Esophagus muscularis mucosa (tissue), 4 donors: ENCODE measurements around the gene AATK. TPM values are rescaled to one million over a fixed set of nuclear protein-coding genes. Genes with fewer than 3 reads are reported as not detected.
A peak's percentile ranks its signal among the peaks of the same experiment; 100 is the strongest.

Experiments
- DNase-seq: peaks from one replicate; pipeline ENCODE4 v3.0.0-alpha.2; 2017; ENCODE audit errors: extremely low spot score
- H3K27ac ChIP-seq, 4 donors: fragments of 200-600 bp; sonication (generic); replicated peaks in 1 of 4; 1 replicate in 3 of 4; 2 replicates in 1 of 4; pipeline ENCODE4 v1.5.1; 2016 to 2019; ENCODE audit warnings: mild to moderate bottlenecking in 1 of 4
- H3K27me3 ChIP-seq, 4 donors: fragments of 200-600 bp; sonication (generic); one replicate each; pipeline versions ENCODE4 v1.5.1 to v1.6.0; 2016 to 2019
- H3K36me3 ChIP-seq, 4 donors: fragments of 200-600 bp; sonication (generic); one replicate each; pipeline ENCODE4 v1.5.1; 2016 to 2019
- H3K4me1 ChIP-seq, 4 donors: fragments of 200-600 bp; sonication (generic); one replicate each; pipeline ENCODE4 v1.5.1; 2016 to 2019
- H3K4me3 ChIP-seq, 4 donors: fragments of 200-600 bp; sonication (generic); 1 replicate in 2 of 4; 2 replicates in 2 of 4; pipeline ENCODE4 v1.5.1; 2016 to 2019; ENCODE audit warnings: mild to moderate bottlenecking in 4 of 4, moderate library complexity in 1 of 4
- H3K9me3 ChIP-seq, 4 donors: fragments of 200-600 bp; sonication (generic); 1 replicate in 3 of 4; 2 replicates in 1 of 4; pipeline ENCODE4 v1.5.1; 2016 to 2019
- CTCF ChIP-seq, 3 experiments: fragments of 200-600 bp in 2 of 3; fragments of 450-650 bp in 1 of 3; sonication (generic) in 2 of 3; IDR thresholded peaks; one replicate each; pipeline ENCODE4 v1.5.1; 2017 to 2019; ENCODE audit warnings: antibody characterized with exemption in 3 of 3, mild to moderate bottlenecking in 2 of 3, moderate library complexity in 1 of 3
- EP300 ChIP-seq: sonication (generic); formaldehyde crosslinking; IDR thresholded peaks from one replicate; pipeline ENCODE4 v1.6.1; 2017; ENCODE audit warnings: antibody characterized with exemption
- POLR2A ChIP-seq: fragments of 450-650 bp; IDR thresholded peaks from one replicate; pipeline ENCODE4 v1.6.1; 2017; ENCODE audit warnings: antibody characterized with exemption, moderate library complexity, mild to moderate bottlenecking, low read depth
- POLR2AphosphoS5 ChIP-seq, 2 donors: sonication (generic); formaldehyde crosslinking; IDR thresholded peaks; one replicate each; pipeline ENCODE4 v1.6.1; 2017; ENCODE audit warnings: antibody characterized with exemption in 2 of 2
- WGBS: methylation state at CpG from one replicate; pipeline ENCODE4 v1.1.5; 2018; 5-methylcytosine and 5-hydroxymethylcytosine counted together
- intact Hi-C: fragments of 100-400 bp; cut with DNase I; formaldehyde crosslinking; loops from one replicate; pipeline ENCODE4 v1.15.1; 2023
- total RNA-seq, 4 donors: library from RNA; depleted of rRNA; stranded (reverse); fragments of >200 nt; gene quantifications; one replicate each; pipeline versions ENCODE4 v1.1.0 to v1.2.1, GENCODE V29; 2016

The AATK gene
- total RNA-seq, 4 donors from 2014 or later = 13.7 to 24.6 (median 16.0) TPM

DNA sequence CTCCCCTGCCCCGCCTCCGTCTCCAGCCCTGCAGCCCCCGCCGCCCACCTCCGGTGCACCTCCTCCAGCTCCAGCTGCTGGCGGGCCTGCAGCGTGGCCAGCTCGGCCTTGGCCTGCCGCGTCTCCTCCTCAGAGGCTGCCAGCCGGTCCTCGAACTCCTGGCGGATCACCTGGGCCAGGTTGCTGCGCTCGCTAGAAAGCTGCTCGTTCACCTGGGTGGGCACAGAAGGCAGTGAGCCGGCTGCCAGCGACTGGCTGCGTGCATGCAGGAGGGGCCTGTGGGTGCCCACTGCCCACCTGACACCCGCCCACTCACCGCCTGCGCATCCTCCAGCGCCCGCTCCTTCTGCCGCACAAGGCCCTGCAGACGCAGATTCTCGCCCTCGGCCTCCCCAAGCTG lies 24.6 kb upstream of the AATK start:
- intact Hi-C loops = no loop called here
- Histone ChIP-seq H3K36me3 (peaks cover 0 to 51% (median 22%) of the 10 kb centered on the region in 4 donors), H3K27ac (no peak overlapping the region), H3K27me3 (no peaks in the 10 kb centered on the region), H3K4me1 (peaks cover 0 to 7% (median 0%) of the 10 kb centered on the region in 4 donors), H3K9me3 (no peaks in the 10 kb centered on the region), H3K4me3 (no peak overlapping the region)
- no peak for TF ChIP-seq POLR2AphosphoS5 (IDR thresholded peaks at IDR 0.05)
- TF ChIP-seq POLR2A = no peak
- no peak for TF ChIP-seq CTCF (IDR thresholded peaks at IDR 0.05)
- TF ChIP-seq EP300 = no peak
- DNase-seq = no peak
- WGBS = 96% methylated on average over 23 of the region's 28 CpGs

DNA sequence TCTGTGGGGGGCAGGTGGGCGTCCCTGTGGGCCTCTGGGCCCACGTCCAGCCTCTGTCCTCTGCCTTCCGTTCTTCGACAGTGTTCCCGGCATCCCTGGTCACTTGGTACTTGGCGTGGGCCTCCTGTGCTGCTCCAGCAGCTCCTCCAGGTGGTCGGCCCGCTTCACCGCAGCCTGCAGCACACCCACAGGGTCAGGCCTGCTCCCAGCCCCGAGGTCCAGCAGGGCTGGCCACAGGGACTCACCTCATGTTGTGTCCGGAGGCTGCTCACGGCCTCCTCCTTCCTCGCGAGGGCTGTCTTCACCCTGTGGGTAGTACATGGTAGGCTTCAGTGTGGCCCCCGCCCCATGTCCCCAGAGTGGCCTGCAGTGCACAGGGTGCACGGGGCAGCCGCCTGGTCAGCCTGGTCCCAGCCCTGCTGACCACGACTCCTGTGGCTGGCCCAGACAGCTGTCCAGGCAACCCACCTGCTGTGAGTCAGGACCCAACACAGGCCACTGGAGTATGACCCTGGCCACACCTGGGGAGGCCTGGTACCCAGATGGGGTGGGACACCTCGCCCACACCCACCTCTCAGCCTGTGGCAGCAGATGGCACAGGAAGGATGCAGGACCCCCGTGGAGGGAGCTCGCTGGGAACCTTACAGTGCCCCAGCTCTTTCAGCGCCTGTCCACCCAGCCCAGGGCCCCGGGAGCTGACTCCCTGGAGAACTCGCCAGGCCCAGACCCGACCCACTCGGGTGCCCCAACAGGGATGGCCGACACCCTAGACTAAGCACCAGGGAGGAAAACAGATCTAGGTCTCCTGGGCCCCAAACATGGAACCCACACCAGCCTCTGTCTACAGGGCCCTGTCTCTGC lies 23.9 kb upstream of the AATK start:
- Histone ChIP-seq H3K4me1 (peaks cover 0 to 1% (median 0%) of the 10 kb centered on the region in 4 donors), H3K27ac (no peak overlapping the region), H3K36me3 (peaks cover 0 to 51% (median 22%) of the 10 kb centered on the region in 4 donors), H3K4me3 (no peak overlapping the region), H3K9me3 (no peaks in the 10 kb centered on the region), H3K27me3 (peaks cover 0 to under 1% (median 0%) of the 10 kb centered on the region in 4 donors)
- 92% methylated on average over 10 of the region's 27 CpGs for WGBS
- intact Hi-C loops = no loop called here
- TF ChIP-seq POLR2A (no peak), EP300 (no peak), POLR2AphosphoS5 (IDR thresholded peaks at IDR 0.05) (no peak), CTCF (IDR thresholded peaks at IDR 0.05) (peak in 2 of 3 experiments; percentile 11 to 22)
- no peak for DNase-seq

DNA sequence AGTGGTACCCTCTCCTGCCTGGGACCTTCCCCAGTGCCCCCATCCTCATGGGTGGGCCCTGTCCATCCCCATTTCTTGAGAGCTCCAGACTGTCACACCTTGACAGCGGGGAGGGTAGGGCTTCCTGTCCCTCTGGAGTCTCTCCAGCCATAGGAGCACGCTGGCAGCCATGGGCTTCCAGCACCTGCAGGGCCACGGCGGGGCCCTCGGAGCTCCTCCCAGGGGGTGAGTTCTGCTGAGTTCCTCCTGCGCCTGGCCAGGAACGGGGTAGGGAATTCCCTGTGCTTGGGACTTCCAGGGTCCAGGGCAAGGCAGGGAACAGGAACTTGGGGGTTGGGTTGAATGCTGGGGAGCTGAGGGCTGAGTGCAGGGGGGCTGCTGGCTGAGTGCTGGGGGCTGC lies 23.0 kb upstream of the AATK start:
- no peaks in the 10 kb centered on the region for H3K9me3 ChIP-seq
- DNase-seq = no peak
- H3K27ac ChIP-seq = no peak overlapping the region
- TF ChIP-seq CTCF (IDR thresholded peaks at IDR 0.05) (no peak), EP300 (no peak), POLR2A (no peak), POLR2AphosphoS5 (IDR thresholded peaks at IDR 0.05) (no peak)
- H3K4me1 ChIP-seq = no peaks in the 10 kb centered on the region
- WGBS = 100% methylated on average over 2 of the region's 7 CpGs
- no peak overlapping the region for H3K4me3 ChIP-seq
- H3K36me3 ChIP-seq = peaks cover 0 to 50% (median 22%) of the 10 kb centered on the region in 4 donors
- H3K27me3 ChIP-seq = peaks cover 0 to 9% (median 0%) of the 10 kb centered on the region in 4 donors
- intact Hi-C loops = no loop called here

DNA sequence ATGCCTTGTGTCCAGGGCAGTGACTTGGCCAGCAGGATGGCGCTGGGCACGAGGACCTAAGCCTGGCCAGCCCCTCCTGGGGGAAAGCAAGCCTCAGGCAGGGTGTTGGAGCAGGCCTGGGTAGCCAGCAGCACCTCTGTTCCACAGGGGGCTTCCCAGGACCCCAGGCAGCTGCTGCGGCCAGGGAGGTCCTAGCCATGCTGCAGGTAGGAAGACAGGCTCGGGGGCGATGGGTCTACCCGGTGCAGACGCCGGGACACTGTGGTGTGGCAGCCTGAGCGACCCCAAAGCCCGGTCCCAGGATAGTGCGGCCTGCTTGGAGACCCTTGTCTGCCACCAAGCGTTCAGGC lies 22.4 kb upstream of the AATK start:
- H3K36me3 ChIP-seq = peaks cover 0 to 45% (median 22%) of the 10 kb centered on the region in 4 donors
- intact Hi-C loops = no loop called here
- H3K4me3 ChIP-seq = no peak overlapping the region
- WGBS = 91% methylated on average over 9 of the region's 12 CpGs
- peaks cover 0 to 15% (median 0%) of the 10 kb centered on the region in 4 donors for H3K27me3 ChIP-seq
- no peak overlapping the region for H3K27ac ChIP-seq
- H3K9me3 ChIP-seq = no peaks in the 10 kb centered on the region
- H3K4me1 ChIP-seq = no peaks in the 10 kb centered on the region
- DNase-seq = no peak
- TF ChIP-seq CTCF (IDR thresholded peaks at IDR 0.05) = no peak
- no peak for TF ChIP-seq POLR2AphosphoS5 (IDR thresholded peaks at IDR 0.05)
- TF ChIP-seq EP300 = no peak
- TF ChIP-seq POLR2A = no peak
